ENCODE results near the gene DCT. TPM values are rescaled to one million over a fixed set of nuclear protein-coding genes. Genes with fewer than 3 reads are reported as not detected.
"Not testable (repeated sequence)": the region's sequence is repeated elsewhere in the genome, so short reads cannot be mapped to it uniquely, and the experiment has no call there.

DCT gene
- total and polyA plus RNA-seq, 8 donors: 0.06 to 0.83 (median 0.26) TPM

GRCh38 chr13:94515911-94516310, 36.4 kb upstream of the DCT start:
- no peak overlapping the region for H3K4me3 ChIP-seq
- intact Hi-C loops (cut with DNase I): no loop called here
- H3K36me3 ChIP-seq: no peaks in the 10 kb centered on the region
- no peaks in the 10 kb centered on the region for H3K9me3 ChIP-seq
- no peak for DNase-seq
- H3K27ac ChIP-seq: no peak overlapping the region
- FAIRE-seq: no peak
- no peak for ATAC-seq
- WGBS, 2 donors: 71 to 87% methylated on average over 4 of the region's 4 CpGs
- TF ChIP-seq CTCF (IDR thresholded peaks at IDR 0.05): no peak
- H3K27me3 ChIP-seq: no peaks in the 10 kb centered on the region
- H3K4me1 ChIP-seq: no peaks in the 10 kb centered on the region

GRCh38 chr13:94515374-94515773, 35.9 kb upstream of the DCT start:
- no peak for ATAC-seq
- no peaks in the 10 kb centered on the region for H3K9me3 ChIP-seq

GRCh38 chr13:94513026-94513425, 33.5 kb upstream of the DCT start:
- no peak overlapping the region for H3K27ac ChIP-seq
- DNase-seq: no peak
- intact Hi-C loops (cut with DNase I): no loop called here
- H3K4me1 ChIP-seq: no peaks in the 10 kb centered on the region
- no peaks in the 10 kb centered on the region for H3K27me3 ChIP-seq
- no peak for ATAC-seq
- no peaks in the 10 kb centered on the region for H3K36me3 ChIP-seq
- no peak overlapping the region for H3K4me3 ChIP-seq
- no peak for TF ChIP-seq CTCF (IDR thresholded peaks at IDR 0.05)
- FAIRE-seq: no peak
- WGBS, 2 donors: 69 to 70% methylated on average over 5 of the region's 5 CpGs
- no peaks in the 10 kb centered on the region for H3K9me3 ChIP-seq

More at GRCh38 chr13:94515374-94515773, 35.9 kb upstream of the DCT start:
- Histone ChIP-seq H3K27ac (no peak overlapping the region), H3K4me1 (no peaks in the 10 kb centered on the region), H3K4me3 (no peak overlapping the region), H3K36me3 (no peaks in the 10 kb centered on the region), H3K27me3 (no peaks in the 10 kb centered on the region)
- no peak for TF ChIP-seq CTCF (IDR thresholded peaks at IDR 0.05)
- DNase-seq (no peak), FAIRE-seq (no peak)
- WGBS, 2 donors: 84% methylated on average over 2 of the region's 2 CpGs
- intact Hi-C loops (cut with DNase I): no loop called here

GRCh38 chr13:94505730-94506129, 26.2 kb upstream of the DCT start:
- intact Hi-C loops (cut with DNase I): no loop called here
- no peak for TF ChIP-seq CTCF (IDR thresholded peaks at IDR 0.05)
- 53 to 61% methylated on average over 1 of the region's 1 CpG for WGBS, 2 donors
- ATAC-seq: no peak
- Histone ChIP-seq H3K36me3 (no peaks in the 10 kb centered on the region), H3K27ac (no peak overlapping the region), H3K27me3 (no peaks in the 10 kb centered on the region), H3K4me1 (no peaks in the 10 kb centered on the region), H3K9me3 (no peaks in the 10 kb centered on the region), H3K4me3 (no peak overlapping the region)
- no peak for FAIRE-seq
- no peak for DNase-seq

DNA sequence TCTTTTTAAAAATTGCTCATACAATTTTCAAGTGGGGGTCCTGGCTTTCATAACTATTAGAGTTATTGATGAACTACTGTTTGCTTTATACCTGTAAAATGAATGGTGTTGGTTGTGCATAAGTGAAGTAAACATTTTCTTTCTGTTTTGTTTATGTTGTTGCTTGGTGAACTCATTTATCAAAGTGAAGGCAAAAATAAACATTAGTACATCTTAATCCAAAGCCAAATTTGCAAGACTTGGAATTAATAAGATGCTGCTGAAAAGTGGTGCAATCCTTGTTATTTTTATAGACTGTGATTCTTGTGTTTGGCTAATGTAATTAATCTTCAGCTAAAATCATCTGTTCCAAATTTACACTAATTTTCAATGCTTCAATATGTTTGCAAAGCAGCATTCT, 24.4 kb upstream of the DCT start:
- ATAC-seq (no peak), FAIRE-seq (no peak)
- intact Hi-C loops (cut with DNase I): no loop called here

DNA sequence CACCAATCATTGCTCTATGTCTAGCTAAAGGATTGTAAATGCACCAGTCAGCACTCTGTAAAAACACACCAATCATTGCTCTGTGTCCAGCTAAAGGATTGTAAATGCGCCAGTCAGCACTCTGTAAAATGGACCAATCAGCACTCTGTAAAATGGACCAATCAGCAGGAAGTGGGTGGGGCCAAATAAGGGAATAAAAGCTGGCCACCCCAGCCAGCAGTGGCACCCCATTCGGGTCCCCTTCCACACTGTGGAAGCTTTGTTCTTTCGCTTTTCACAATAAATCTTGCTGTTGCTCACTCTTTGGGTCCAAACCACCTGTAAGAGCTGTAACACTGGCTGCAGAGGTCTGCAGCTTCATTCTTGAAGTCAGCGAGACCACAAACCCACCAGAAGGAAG, 19.3 kb upstream of the DCT start:
- H3K9me3 ChIP-seq; H3K4me3 ChIP-seq; H3K4me1 ChIP-seq; intact Hi-C loops (cut with DNase I); H3K36me3 ChIP-seq; H3K27me3 ChIP-seq; ATAC-seq; DNase-seq; FAIRE-seq; H3K27ac ChIP-seq: not testable (repeated sequence)
- WGBS, 2 donors: 91 to 94% methylated on average over 4 of the region's 4 CpGs

More for the DNA sequence above, 24.4 kb upstream of the DCT start:
- H3K27me3 ChIP-seq: no peaks in the 10 kb centered on the region
- no peak overlapping the region for H3K27ac ChIP-seq
- no peaks in the 10 kb centered on the region for H3K4me1 ChIP-seq
- H3K36me3 ChIP-seq: no peaks in the 10 kb centered on the region
- H3K9me3 ChIP-seq: no peaks in the 10 kb centered on the region
- H3K4me3 ChIP-seq: no peak overlapping the region
- no peak for DNase-seq
- no peak for TF ChIP-seq CTCF (IDR thresholded peaks at IDR 0.05)
